GM19025 (cell line): ENCODE results near the gene APMAP.

ENCODE experiments used
- ATAC-seq: cut with Tn5 transposase; IDR thresholded peaks from one replicate; pipeline ENCODE4 v1.9.1; 2021; ENCODE audit warnings: mild to moderate bottlenecking, low read depth, moderate library complexity; ENCODE audit not compliant: unreplicated experiment

APMAP gene

GRCh38 chr20:25025091-25025861 is 32.7 kb upstream of the APMAP start:
- no peak for ATAC-seq

- ATAC-seq: no peak
Observed at GRCh38 chr20:25024171-25024570, 31.6 kb upstream of the APMAP start.

GRCh38 chr20:25023356-25023755 is 30.8 kb upstream of the APMAP start:
- no peak for ATAC-seq

- ATAC-seq: no peak
Observed at GRCh38 chr20:25022680-25023079, 30.1 kb upstream of the APMAP start.

- ATAC-seq: no peak
Observed at GRCh38 chr20:25021336-25021735, 28.8 kb upstream of the APMAP start.

- no peak for ATAC-seq
Observed at GRCh38 chr20:25020901-25021301, 28.4 kb upstream of the APMAP start.

- no peak for ATAC-seq
Observed at GRCh38 chr20:25020345-25020744, 27.8 kb upstream of the APMAP start.

GRCh38 chr20:25019381-25020155 is 27.0 kb upstream of the APMAP start:
- ATAC-seq: no peak

GRCh38 chr20:25018841-25019240 is 26.3 kb upstream of the APMAP start:
- ATAC-seq: no peak

GRCh38 chr20:25018425-25018824 is 25.9 kb upstream of the APMAP start:
- no peak for ATAC-seq

GRCh38 chr20:25017257-25017803 is 24.8 kb upstream of the APMAP start:
- ATAC-seq: no peak

GRCh38 chr20:25016471-25016870 is 23.9 kb upstream of the APMAP start:
- ATAC-seq: no peak

- ATAC-seq: no peak
Observed at GRCh38 chr20:25015986-25016385, 23.4 kb upstream of the APMAP start.

GRCh38 chr20:25014816-25015215 is 22.3 kb upstream of the APMAP start:
- ATAC-seq: no peak

- no peak for ATAC-seq
Observed at GRCh38 chr20:25013478-25014380, 21.2 kb upstream of the APMAP start.

GRCh38 chr20:25012616-25013189 is 20.2 kb upstream of the APMAP start:
- ATAC-seq: no peak

GRCh38 chr20:25011831-25012241 is 19.3 kb upstream of the APMAP start:
- no peak for ATAC-seq

- ATAC-seq: no peak
Observed at GRCh38 chr20:25011261-25011660, 18.7 kb upstream of the APMAP start.

GRCh38 chr20:25009218-25010145 is 16.9 kb upstream of the APMAP start:
- ATAC-seq: no peak
